Medulla oblongata (tissue), 1 donor: Measurements from ENCODE around the gene MYOM3.

Source experiments
- DNase-seq: peaks from one replicate; pipeline ENCODE4 v3.0.0-alpha.2; 2015; ENCODE audit errors: extremely low spot score

The MYOM3 gene

GRCh38 chr1:24096739-24097103, 15.2 kb downstream of the MYOM3 start:
- no peak for DNase-seq

GRCh38 chr1:24096009-24096738, 15.8 kb downstream of the MYOM3 start:
- DNase-seq: no peak

- no peak for DNase-seq
Observed at GRCh38 chr1:24095140-24095859, 16.6 kb downstream of the MYOM3 start.

GRCh38 chr1:24094554-24094953, 17.4 kb downstream of the MYOM3 start:
- DNase-seq: no peak

- DNase-seq: no peak
Observed at GRCh38 chr1:24093732-24094131, 18.2 kb downstream of the MYOM3 start.

GRCh38 chr1:24092979-24093378, 19.0 kb downstream of the MYOM3 start:
- no peak for DNase-seq

- DNase-seq: no peak
Observed at GRCh38 chr1:24091971-24092482, 19.9 kb downstream of the MYOM3 start.

- no peak for DNase-seq
Observed at GRCh38 chr1:24090736-24091135, 21.2 kb downstream of the MYOM3 start.

GRCh38 chr1:24089743-24090555, 22.0 kb downstream of the MYOM3 start:
- no peak for DNase-seq

- DNase-seq: no peak
Observed at GRCh38 chr1:24089027-24089742, 22.8 kb downstream of the MYOM3 start.

- DNase-seq: no peak
Observed at GRCh38 chr1:24086466-24086865, 25.5 kb downstream of the MYOM3 start.

GRCh38 chr1:24085546-24085945, 26.4 kb downstream of the MYOM3 start:
- no peak for DNase-seq

GRCh38 chr1:24085007-24085406, 26.9 kb downstream of the MYOM3 start:
- DNase-seq: no peak

GRCh38 chr1:24084050-24084449, 27.9 kb downstream of the MYOM3 start:
- no peak for DNase-seq

- DNase-seq: no peak
Observed at GRCh38 chr1:24082372-24082771, 29.6 kb downstream of the MYOM3 start.

GRCh38 chr1:24081190-24081589, 30.7 kb downstream of the MYOM3 start:
- DNase-seq: no peak

- no peak for DNase-seq
Observed at GRCh38 chr1:24080131-24080530, 31.8 kb downstream of the MYOM3 start.

- DNase-seq: no peak
Observed at GRCh38 chr1:24077278-24077978, 34.5 kb downstream of the MYOM3 start.

GRCh38 chr1:24075946-24076345, 36.0 kb downstream of the MYOM3 start:
- DNase-seq: no peak

GRCh38 chr1:24075590-24075854, 36.4 kb downstream of the MYOM3 start:
- DNase-seq: no peak

- no peak for DNase-seq
Observed at GRCh38 chr1:24074817-24075589, 36.9 kb downstream of the MYOM3 start.
